ENCODE measurements around the gene MGRN1. TPM values are rescaled to one million over a fixed set of nuclear protein-coding genes. Genes with fewer than 3 reads are reported as not detected.

Gene MGRN1
- total and polyA plus RNA-seq, 2 donors (not counting 3 experiments of a cell fraction or from before 2014, with no cell fraction given), result 15.6 to 73.0 TPM

GRCh38 chr16:4679156-4679849 is 54.7 kb downstream of the MGRN1 start:
- no peaks in the 10 kb centered on the region for H4K20me1 ChIP-seq (replicated peaks; ENCODE audit: control insufficient read depth, extremely low read depth, insufficient read depth, low read length)
- no peak for DNase-seq (ENCODE audit: low read depth, low spot score)

More at GRCh38 chr16:4679156-4679849, 54.7 kb downstream of the MGRN1 start:
- BruUV-seq (replicated peaks), result no TSS peak
- no peak for FAIRE-seq
- Histone ChIP-seq H3K79me2 (ENCODE audit: control insufficient read depth, insufficient read depth, low read length) (no peaks in the 10 kb centered on the region), H3K9me1 (replicated peaks; ENCODE audit: control insufficient read depth, extremely low read depth, insufficient read depth, low read length) (no peaks in the 10 kb centered on the region), H3K27me3 (ENCODE audit: control insufficient read depth in 2 of 2, insufficient read depth in 2 of 2, low read length in 2 of 2) (no peaks in the 10 kb centered on the region), H3K9me3 (replicated peaks; ENCODE audit: control insufficient read depth, insufficient read depth, low read length) (no peaks in the 10 kb centered on the region), H3K36me3 (ENCODE audit: control insufficient read depth in 2 of 2, extremely low read depth in 1 of 2, insufficient read depth in 2 of 2, low read length in 2 of 2) (peaks cover 0 to 27% of the 10 kb centered on the region in 2 experiments), H3K4me1 (ENCODE audit: control insufficient read depth, extremely low read depth, insufficient read depth, low read length) (no peaks in the 10 kb centered on the region), H3K4me3 (replicated peaks in 1 of 3; ENCODE audit: insufficient read depth in 1 of 3, low read depth in 1 of 3, low read length in 3 of 3) (no peak overlapping the region), H2AFZ (ENCODE audit: low read depth, low read length) (no peak overlapping the region), H3K27ac (ENCODE audit: insufficient read depth, low read depth, low read length) (no peak overlapping the region), H3K4me2 (ENCODE audit: insufficient read depth, low read length) (no peak overlapping the region), H3K9ac (replicated peaks; ENCODE audit: extremely low read depth, insufficient read depth, low read length) (no peak overlapping the region)
- TF ChIP-seq MYC (IDR thresholded peaks at IDR 0.05; ENCODE audit: low read depth, low read length) (no peak), POLR2A (IDR thresholded peaks at IDR 0.05; ENCODE audit: low read depth, low read length) (no peak), FOS (IDR thresholded peaks at IDR 0.05; ENCODE audit: borderline replicate concordance, insufficient read depth, low read length) (no peak), MAX (IDR thresholded peaks at IDR 0.05; ENCODE audit: insufficient read depth, insufficient read length) (no peak), GATA2 (IDR thresholded peaks at IDR 0.05; ENCODE audit: insufficient read depth, insufficient read length, low read depth, low read length) (no peak), POLR2AphosphoS5 (IDR thresholded peaks at IDR 0.05; ENCODE audit: insufficient read depth, low read depth, low read length) (no peak), CTCF (IDR thresholded peaks at IDR 0.05; ENCODE audit: extremely low read depth in 1 of 2, insufficient read depth in 1 of 2, low read depth in 1 of 2, low read length in 2 of 2) (no peak), JUN (IDR thresholded peaks at IDR 0.05; ENCODE audit: borderline replicate concordance, insufficient read depth, insufficient read length, low read depth) (no peak), EZH2 (IDR thresholded peaks at IDR 0.05; ENCODE audit: borderline replicate concordance, low read depth, low read length, severe bottlenecking) (no peak)
- ChIA-PET POLR2A (no interaction called here), CTCF (no interaction called here)
- intact Hi-C loops (cut with micrococcal nuclease), result no loop called here
- dilution Hi-C loops (cut with MboI; ENCODE audit: extremely low pct_ligation_motif_present, low sequenced_read_pairs), result no loop called here

Measured in endothelial cell of umbilical vein (primary cell).